Measurements from ENCODE around the gene POFUT2. TPM values are rescaled to one million over a fixed set of nuclear protein-coding genes. Genes with fewer than 3 reads are reported as not detected.

Gene POFUT2
- total and polyA plus RNA-seq, 4 donors = 17.9 to 35.7 (median 26.1) TPM

- no peak for ATAC-seq (ENCODE audit: insufficient read depth, low FRiP score)
- Histone ChIP-seq H3K27me3 (ENCODE audit: control insufficient read depth in 3 of 3, insufficient read depth in 3 of 3, low read length in 2 of 3) (no peaks in the 10 kb centered on the region), H3K4me1 (ENCODE audit: control insufficient read depth in 5 of 5, insufficient read depth in 5 of 5, low read length in 5 of 5) (peaks cover 2 to 21% (median 13%) of the 10 kb centered on the region in 5 donors), H3K9ac (ENCODE audit: insufficient read depth in 1 of 2, low read length in 2 of 2) (no peak overlapping the region), H3K4me3 (no peak overlapping the region), H3K27ac (ENCODE audit: low read depth in 1 of 2, low read length in 1 of 2) (no peak overlapping the region), H3K9me3 (ENCODE audit: control insufficient read depth in 4 of 4, insufficient read depth in 3 of 4, low read length in 3 of 4) (no peaks in the 10 kb centered on the region), H3K36me3 (ENCODE audit: control insufficient read depth in 4 of 4, insufficient read depth in 4 of 4, low read length in 4 of 4) (no peaks in the 10 kb centered on the region)
- 92 to 93% methylated on average over 14 of the region's 14 CpGs for WGBS, 2 donors
- TF ChIP-seq CTCF (IDR thresholded peaks at IDR 0.05; ENCODE audit: control extremely low read depth, extremely low read depth) = no peak
- DNase-seq = no peak
These were observed 25.3 kb upstream of the POFUT2 start for GRCh38 chr21:45313015-45313414.

GRCh38 chr21:45312296-45312695 is 24.6 kb upstream of the POFUT2 start:
- Histone ChIP-seq H3K9ac (ENCODE audit: insufficient read depth in 1 of 2, low read length in 2 of 2) (no peak overlapping the region), H3K36me3 (ENCODE audit: control insufficient read depth in 4 of 4, insufficient read depth in 4 of 4, low read length in 4 of 4) (no peaks in the 10 kb centered on the region), H3K9me3 (ENCODE audit: control insufficient read depth in 4 of 4, insufficient read depth in 3 of 4, low read length in 3 of 4) (no peaks in the 10 kb centered on the region), H3K4me3 (no peak overlapping the region), H3K27ac (ENCODE audit: low read depth in 1 of 2, low read length in 1 of 2) (no peak overlapping the region), H3K27me3 (ENCODE audit: control insufficient read depth in 3 of 3, insufficient read depth in 3 of 3, low read length in 2 of 3) (no peaks in the 10 kb centered on the region), H3K4me1 (ENCODE audit: control insufficient read depth in 5 of 5, insufficient read depth in 5 of 5, low read length in 5 of 5) (peaks cover 0 to 23% (median 20%) of the 10 kb centered on the region in 5 donors)
- DNase-seq (no peak), ATAC-seq (ENCODE audit: insufficient read depth, low FRiP score) (no peak)
- WGBS, 2 donors = 90 to 92% methylated on average over 1 of the region's 1 CpG
- no peak for TF ChIP-seq CTCF (IDR thresholded peaks at IDR 0.05; ENCODE audit: control extremely low read depth, extremely low read depth)

- H3K9ac ChIP-seq (ENCODE audit: insufficient read depth in 1 of 2, low read length in 2 of 2) = no peak overlapping the region
- H3K27ac ChIP-seq (ENCODE audit: low read depth in 1 of 2, low read length in 1 of 2) = peak overlapping the region in 1 of 2 donors; percentile 88
- ATAC-seq (ENCODE audit: insufficient read depth, low FRiP score) (no peak), DNase-seq (peak in 1 of 3 donors; percentile 11)
- no peak overlapping the region for H3K4me3 ChIP-seq
- no peaks in the 10 kb centered on the region for H3K36me3 ChIP-seq (ENCODE audit: control insufficient read depth in 4 of 4, insufficient read depth in 4 of 4, low read length in 4 of 4)
- H3K27me3 ChIP-seq (ENCODE audit: control insufficient read depth in 3 of 3, insufficient read depth in 3 of 3, low read length in 2 of 3) = no peaks in the 10 kb centered on the region
- no peaks in the 10 kb centered on the region for H3K9me3 ChIP-seq (ENCODE audit: control insufficient read depth in 4 of 4, insufficient read depth in 3 of 4, low read length in 3 of 4)
- peaks cover 0 to 38% (median 29%) of the 10 kb centered on the region in 5 donors for H3K4me1 ChIP-seq (ENCODE audit: control insufficient read depth in 5 of 5, insufficient read depth in 5 of 5, low read length in 5 of 5)
- WGBS, 2 donors = 92% methylated on average over 10 of the region's 10 CpGs
- TF ChIP-seq CTCF (IDR thresholded peaks at IDR 0.05; ENCODE audit: control extremely low read depth, extremely low read depth) = no peak
These were observed 22.8 kb upstream of the POFUT2 start for GRCh38 chr21:45310459-45310858.

GRCh38 chr21:45309987-45310381 is 22.3 kb upstream of the POFUT2 start:
- no peaks in the 10 kb centered on the region for H3K36me3 ChIP-seq (ENCODE audit: control insufficient read depth in 4 of 4, insufficient read depth in 4 of 4, low read length in 4 of 4)
- no peak overlapping the region for H3K4me3 ChIP-seq
- ATAC-seq (ENCODE audit: insufficient read depth, low FRiP score) = no peak
- no peaks in the 10 kb centered on the region for H3K27me3 ChIP-seq (ENCODE audit: control insufficient read depth in 3 of 3, insufficient read depth in 3 of 3, low read length in 2 of 3)
- peak overlapping the region in 1 of 2 donors; percentile 88 for H3K27ac ChIP-seq (ENCODE audit: low read depth in 1 of 2, low read length in 1 of 2)
- peaks cover 0 to 39% (median 29%) of the 10 kb centered on the region in 5 donors for H3K4me1 ChIP-seq (ENCODE audit: control insufficient read depth in 5 of 5, insufficient read depth in 5 of 5, low read length in 5 of 5)
- DNase-seq = no peak
- 79 to 90% methylated on average over 3 of the region's 3 CpGs for WGBS, 2 donors
- no peak overlapping the region for H3K9ac ChIP-seq (ENCODE audit: insufficient read depth in 1 of 2, low read length in 2 of 2)
- TF ChIP-seq CTCF (IDR thresholded peaks at IDR 0.05; ENCODE audit: control extremely low read depth, extremely low read depth) = no peak
- no peaks in the 10 kb centered on the region for H3K9me3 ChIP-seq (ENCODE audit: control insufficient read depth in 4 of 4, insufficient read depth in 3 of 4, low read length in 3 of 4)
